SK-MEL-5 (cell line): ENCODE data around the gene PIK3R6. TPM values are rescaled to one million over a fixed set of nuclear protein-coding genes. Genes with fewer than 3 reads are reported as not detected.

Experiments
- DNase-seq: peaks from one replicate; pipeline ENCODE4 v3.0.0-alpha.2; 2016; ENCODE audit warnings: low read depth, low spot score
- in situ Hi-C: cut with HindIII; loops from 2 replicates; pipeline ENCODE4 v1.10.0; 2016; ENCODE audit warnings: low sequenced_read_pairs, high pct_unique_total_duplicates, low pct_unique_long_range_greater_than_20kb
- total RNA-seq: library from RNA; depleted of rRNA; stranded (reverse); fragments of >200 nt; shearing (Covaris generic); gene quantifications from 2 replicates; pipeline ENCODE4 v1.2.3, GENCODE V29; 2014

The PIK3R6 gene
- total RNA-seq, 1 experiment from 2014 or later, result 0.05 TPM

- in situ Hi-C loops, result no loop called here
- no peak for DNase-seq
Observed at GRCh38 chr17:8794636-8795035, 72.8 kb downstream of the PIK3R6 start.

- in situ Hi-C loops, result no loop called here
- no peak for DNase-seq
Observed at GRCh38 chr17:8793649-8794048, 73.8 kb downstream of the PIK3R6 start.

- in situ Hi-C loops, result no loop called here
- no peak for DNase-seq
Observed at GRCh38 chr17:8792646-8793045, 74.8 kb downstream of the PIK3R6 start.

- DNase-seq, result peak; percentile 27
- in situ Hi-C loops, result no loop called here
Observed at GRCh38 chr17:8791910-8792270, 75.6 kb downstream of the PIK3R6 start.

GRCh38 chr17:8791248-8791909, 76.1 kb downstream of the PIK3R6 start:
- in situ Hi-C loops, result no loop called here
- no peak for DNase-seq

GRCh38 chr17:8789743-8790142, 77.7 kb downstream of the PIK3R6 start:
- no peak for DNase-seq
- in situ Hi-C loops, result no loop called here

GRCh38 chr17:8788998-8789397, 78.5 kb downstream of the PIK3R6 start:
- in situ Hi-C loops, result no loop called here
- no peak for DNase-seq

GRCh38 chr17:8785547-8786413, 81.7 kb downstream of the PIK3R6 start:
- in situ Hi-C loops, result no loop called here
- peak; percentile 82 for DNase-seq

GRCh38 chr17:8782176-8782575, 85.3 kb downstream of the PIK3R6 start:
- in situ Hi-C loops, result no loop called here
- no peak for DNase-seq

GRCh38 chr17:8781776-8782175, 85.7 kb downstream of the PIK3R6 start:
- no peak for DNase-seq
- in situ Hi-C loops, result no loop called here

GRCh38 chr17:8776881-8777280, 90.6 kb downstream of the PIK3R6 start:
- DNase-seq, result no peak
- in situ Hi-C loops, result no loop called here

- no peak for DNase-seq
- in situ Hi-C loops, result no loop called here
Observed at GRCh38 chr17:8776248-8776647, 91.2 kb downstream of the PIK3R6 start.

GRCh38 chr17:8766731-8767130, 100.7 kb downstream of the PIK3R6 start:
- in situ Hi-C loops, result no loop called here
- no peak for DNase-seq

- DNase-seq, result no peak
- in situ Hi-C loops, result no loop called here
Observed at GRCh38 chr17:8762012-8762411, 105.5 kb downstream of the PIK3R6 start.

GRCh38 chr17:8758137-8758596, 109.3 kb downstream of the PIK3R6 start, which contains the start of gene SPDYE4:
Gene SPDYE4 (minus strand): TSS chr17:8758546. CDS start chr17:8758382, 164 bp downstream.
- no peak for DNase-seq
- in situ Hi-C loops, result no loop called here

GRCh38 chr17:8757189-8757588, 110.3 kb downstream of the PIK3R6 start:
- no peak for DNase-seq
- in situ Hi-C loops, result no loop called here

GRCh38 chr17:8755590-8756255, 111.8 kb downstream of the PIK3R6 start:
- DNase-seq, result no peak
- in situ Hi-C loops, result no loop called here

GRCh38 chr17:8754890-8755289, 112.6 kb downstream of the PIK3R6 start:
- no peak for DNase-seq
- in situ Hi-C loops, result no loop called here
